ENCODE measurements around the gene LY6G6C. TPM values are rescaled to one million over a fixed set of nuclear protein-coding genes. Genes with fewer than 3 reads are reported as not detected.

The LY6G6C gene
- total and polyA plus RNA-seq, 2 of the 4 experiments (the other 2 are of a cell fraction) = not detected

DNA sequence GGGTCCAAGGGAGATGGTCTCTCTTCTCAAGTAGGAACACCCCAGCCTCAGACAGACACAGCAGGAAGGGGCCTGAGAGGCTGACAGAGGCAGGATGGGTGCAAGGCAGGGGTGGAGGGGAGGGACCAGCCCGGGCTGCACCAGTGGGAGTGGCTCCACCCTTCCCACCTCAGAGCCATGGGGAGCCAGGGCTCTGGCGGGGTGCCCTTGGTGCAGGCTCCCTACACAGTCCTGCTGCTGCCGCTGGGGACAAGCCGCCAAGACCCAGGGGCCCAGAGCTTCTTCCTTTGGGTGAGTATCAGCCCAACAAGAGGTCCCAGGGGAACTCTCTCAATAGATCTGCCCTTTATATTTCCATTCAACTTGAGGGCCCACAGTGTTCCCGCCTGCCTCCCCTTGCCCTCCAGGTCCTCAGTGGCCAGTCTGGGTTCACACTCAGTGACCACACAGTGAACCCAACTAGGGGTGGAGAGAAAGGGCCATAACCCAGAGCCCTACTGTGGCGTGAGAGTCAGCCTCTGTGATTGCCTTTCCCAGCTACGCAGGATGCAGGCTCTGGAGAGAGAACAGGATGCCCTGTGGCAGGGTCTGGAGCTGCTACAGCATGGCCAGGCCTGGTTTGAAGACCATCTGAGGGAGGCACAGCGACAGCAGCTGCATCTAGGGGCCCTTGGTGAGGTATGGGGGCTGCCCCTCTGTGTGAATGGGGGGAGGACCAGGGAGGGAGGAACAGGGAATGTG lies 41.5 kb upstream of the LY6G6C start:
- no peak for ATAC-seq (ENCODE audit: low read depth)
- Histone ChIP-seq H2BK20ac (ENCODE audit: low read depth, low read length) (no peak overlapping the region), H3K9me3 (ENCODE audit: control insufficient read depth, insufficient read depth, low read length) (no peaks in the 10 kb centered on the region), H2BK120ac (ENCODE audit: low read depth, low read length) (0 out of 2 replicates have a peak overlapping the region, but pooled peaks have one; percentile 14), H3K4me3 (ENCODE audit: insufficient read depth, low read depth, low read length) (no peak overlapping the region), H3K23ac (ENCODE audit: low read depth, low read length) (no peak overlapping the region), H3K27ac (ENCODE audit: insufficient read depth, low read length) (no peak overlapping the region), H4K8ac (ENCODE audit: low read depth in 2 of 2, low read length in 2 of 2) (peak overlapping the region in 1 of 2 experiments; percentile 39; a peak in 1 of 4 replicates), H3K14ac (replicated peaks; ENCODE audit: low read depth, low read length) (peak overlapping the region; percentile 74), H3K79me1 (ENCODE audit: low read depth in 1 of 2, low read length in 2 of 2) (no peaks in the 10 kb centered on the region), H3K4ac (ENCODE audit: low read depth, low read length) (peak overlapping the region; percentile 66), H3K9ac (ENCODE audit: low read depth, low read length) (no peak overlapping the region), H3K27me3 (ENCODE audit: control insufficient read depth, insufficient read depth, low read length) (no peaks in the 10 kb centered on the region), H3K4me1 (ENCODE audit: control insufficient read depth, insufficient read depth, low read length) (peaks cover 4% of the 10 kb centered on the region), H3K4me2 (ENCODE audit: low read depth, low read length) (no peak overlapping the region), H3K18ac (ENCODE audit: low read depth, low read length) (no peak overlapping the region), H2BK5ac (ENCODE audit: low read depth, low read length, poor library complexity, severe bottlenecking) (peak overlapping the region; percentile 5), H4K5ac (ENCODE audit: low read depth, low read length) (no peak overlapping the region), H4K91ac (ENCODE audit: insufficient read depth, low read depth, low read length) (no peak overlapping the region; the same call in 1 of the 2 replicates), H2BK15ac (ENCODE audit: low read depth, low read length) (no peak overlapping the region), H2AK5ac (ENCODE audit: low read depth, low read length) (peak overlapping the region; percentile 65; the same call in 1 of the 2 replicates), H3K9me1 (ENCODE audit: insufficient read depth, low read length) (peaks cover 14% of the 10 kb centered on the region), H3K36me3 (ENCODE audit: control insufficient read depth, insufficient read depth, low read length) (peaks cover 6% of the 10 kb centered on the region; the same call in 1 of the 2 replicates), H3K56ac (ENCODE audit: extremely low read depth, insufficient read depth, low read length) (no peak overlapping the region; the same call in 1 of the 2 replicates), H4K20me1 (ENCODE audit: insufficient read depth, low read length) (no peaks in the 10 kb centered on the region), H2AFZ (replicated peaks; ENCODE audit: low read length, poor library complexity) (peak overlapping the region; percentile 64), H2AK9ac (replicated peaks; ENCODE audit: low read depth, low read length, poor library complexity) (peak overlapping the region; percentile 71)
- no TSS peak for BruUV-seq (replicated peaks)
- POLR2A ChIA-PET (ENCODE audit: unreplicated experiment) = no interaction called here
- in situ Hi-C loops (cut with MboI; ENCODE audit: low sequenced_read_pairs) (no loop called here), dilution Hi-C loops (cut with HindIII; ENCODE audit: low sequenced_read_pairs, unreplicated experiment) (no loop called here), intact Hi-C loops (cut with micrococcal nuclease) (no loop called here)
- CTCF ChIA-PET = interaction anchor here (0.6 kb wide), 1 partner anchor 28 kb away, joined by 3 read pairs; no protein-coding TSS in a partner anchor
- no peak for DNase-seq
- WGBS, 2 experiments (ENCODE audit: extremely low coverage in 2 of 2, insufficient read length in 1 of 2) = 88% methylated on average over 4 of the region's 8 CpGs; no CpG with 5 or more reads in 1 of the 2 experiments
- no peak for TF ChIP-seq BHLHE40 (IDR thresholded peaks at IDR 0.05; ENCODE audit: low read depth, low read length)
- TF ChIP-seq MAZ (IDR thresholded peaks at IDR 0.05; ENCODE audit: borderline replicate concordance, low read depth, low read length) = no peak
- TF ChIP-seq MXI1 (IDR thresholded peaks at IDR 0.05; ENCODE audit: borderline replicate concordance, low read depth, low read length) = no peak
- TF ChIP-seq RAD21 (IDR thresholded peaks at IDR 0.05; ENCODE audit: low read length) = no peak
- TF ChIP-seq RCOR1 (IDR thresholded peaks at IDR 0.05; ENCODE audit: insufficient replicate concordance, low read length) = no peak
- TF ChIP-seq, protein P1, sequence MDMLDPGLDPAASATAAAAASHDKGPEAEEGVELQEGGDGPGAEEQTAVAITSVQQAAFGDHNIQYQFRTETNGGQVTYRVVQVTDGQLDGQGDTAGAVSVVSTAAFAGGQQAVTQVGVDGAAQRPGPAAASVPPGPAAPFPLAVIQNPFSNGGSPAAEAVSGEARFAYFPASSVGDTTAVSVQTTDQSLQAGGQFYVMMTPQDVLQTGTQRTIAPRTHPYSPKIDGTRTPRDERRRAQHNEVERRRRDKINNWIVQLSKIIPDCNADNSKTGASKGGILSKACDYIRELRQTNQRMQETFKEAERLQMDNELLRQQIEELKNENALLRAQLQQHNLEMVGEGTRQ (IDR thresholded peaks at IDR 0.05; ENCODE audit: low read depth, low read length) = no peak
- TF ChIP-seq CHD1 (IDR thresholded peaks at IDR 0.05; ENCODE audit: low read depth, low read length) = no peak
- TF ChIP-seq RFX5 (IDR thresholded peaks at IDR 0.05; ENCODE audit: low read depth, low read length) = no peak
- TF ChIP-seq POLR2A (IDR thresholded peaks at IDR 0.05; ENCODE audit: low read depth, low read length) = no peak
- TF ChIP-seq CEBPB (IDR thresholded peaks at IDR 0.05; ENCODE audit: low read depth, low read length) = no peak
- no peak for TF ChIP-seq NFE2L2 (IDR thresholded peaks at IDR 0.05; ENCODE audit: low read depth, low read length)
- no peak for TF ChIP-seq SMC3 (IDR thresholded peaks at IDR 0.05; ENCODE audit: low read depth, low read length)
- no peak for TF ChIP-seq FOS (IDR thresholded peaks at IDR 0.05; ENCODE audit: low read depth, low read length)
- TF ChIP-seq, protein P2, sequence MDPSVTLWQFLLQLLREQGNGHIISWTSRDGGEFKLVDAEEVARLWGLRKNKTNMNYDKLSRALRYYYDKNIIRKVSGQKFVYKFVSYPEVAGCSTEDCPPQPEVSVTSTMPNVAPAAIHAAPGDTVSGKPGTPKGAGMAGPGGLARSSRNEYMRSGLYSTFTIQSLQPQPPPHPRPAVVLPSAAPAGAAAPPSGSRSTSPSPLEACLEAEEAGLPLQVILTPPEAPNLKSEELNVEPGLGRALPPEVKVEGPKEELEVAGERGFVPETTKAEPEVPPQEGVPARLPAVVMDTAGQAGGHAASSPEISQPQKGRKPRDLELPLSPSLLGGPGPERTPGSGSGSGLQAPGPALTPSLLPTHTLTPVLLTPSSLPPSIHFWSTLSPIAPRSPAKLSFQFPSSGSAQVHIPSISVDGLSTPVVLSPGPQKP (IDR thresholded peaks at IDR 0.05; ENCODE audit: borderline replicate concordance, low read depth, low read length) = no peak
- TF ChIP-seq, protein P3, sequence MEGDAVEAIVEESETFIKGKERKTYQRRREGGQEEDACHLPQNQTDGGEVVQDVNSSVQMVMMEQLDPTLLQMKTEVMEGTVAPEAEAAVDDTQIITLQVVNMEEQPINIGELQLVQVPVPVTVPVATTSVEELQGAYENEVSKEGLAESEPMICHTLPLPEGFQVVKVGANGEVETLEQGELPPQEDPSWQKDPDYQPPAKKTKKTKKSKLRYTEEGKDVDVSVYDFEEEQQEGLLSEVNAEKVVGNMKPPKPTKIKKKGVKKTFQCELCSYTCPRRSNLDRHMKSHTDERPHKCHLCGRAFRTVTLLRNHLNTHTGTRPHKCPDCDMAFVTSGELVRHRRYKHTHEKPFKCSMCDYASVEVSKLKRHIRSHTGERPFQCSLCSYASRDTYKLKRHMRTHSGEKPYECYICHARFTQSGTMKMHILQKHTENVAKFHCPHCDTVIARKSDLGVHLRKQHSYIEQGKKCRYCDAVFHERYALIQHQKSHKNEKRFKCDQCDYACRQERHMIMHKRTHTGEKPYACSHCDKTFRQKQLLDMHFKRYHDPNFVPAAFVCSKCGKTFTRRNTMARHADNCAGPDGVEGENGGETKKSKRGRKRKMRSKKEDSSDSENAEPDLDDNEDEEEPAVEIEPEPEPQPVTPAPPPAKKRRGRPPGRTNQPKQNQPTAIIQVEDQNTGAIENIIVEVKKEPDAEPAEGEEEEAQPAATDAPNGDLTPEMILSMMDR (conservative IDR thresholded peaks at IDR 0.05; ENCODE audit: low read depth, low read length) = no peak
